ENCODE data around the gene IKZF2. TPM values are rescaled to one million over a fixed set of nuclear protein-coding genes. Genes with fewer than 3 reads are reported as not detected.

The IKZF2 gene
- total and polyA plus RNA-seq, 9 of the 15 experiments (the other 6 are each of a cell fraction or from before 2014, with no cell fraction given), result 0.04 to 0.54 (median 0.22) TPM

DNA sequence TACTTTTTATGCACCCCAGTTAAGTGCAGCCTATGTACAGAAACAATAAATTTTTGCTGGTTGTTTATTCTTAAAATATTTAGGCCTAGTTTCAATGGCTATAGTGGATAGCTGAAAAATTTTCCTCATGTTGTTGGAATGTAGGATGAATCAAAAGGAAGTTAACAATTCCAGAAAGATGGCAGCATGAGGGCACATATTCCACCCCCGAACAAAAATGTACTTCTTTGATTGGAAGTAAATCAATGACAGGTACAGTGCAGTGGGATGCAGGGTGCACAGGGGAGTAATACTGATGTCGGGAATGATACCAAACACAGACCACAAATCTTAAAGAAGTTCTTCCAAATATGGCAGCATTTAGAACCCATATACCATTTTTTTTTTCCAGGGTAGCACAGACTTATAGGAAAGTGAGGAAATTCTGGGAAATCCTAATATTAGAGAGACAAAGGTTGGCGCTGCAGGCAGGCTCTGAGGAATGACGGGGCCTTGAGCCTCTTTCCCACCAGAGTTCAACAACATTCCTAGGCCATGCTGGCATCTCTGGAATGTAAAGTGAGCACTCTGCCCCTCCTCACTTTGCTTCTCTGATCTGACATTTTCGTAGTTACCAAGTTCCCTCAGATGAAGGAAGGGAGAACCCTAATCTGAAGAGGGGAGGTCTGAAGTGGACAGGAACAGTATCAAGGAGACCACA lies 36.6 kb upstream of the IKZF2 start:
- H3K79me2 ChIP-seq (ENCODE audit: control insufficient read depth, insufficient read depth, low read length), result no peaks in the 10 kb centered on the region
- CTCF ChIA-PET (ENCODE audit: low intra/inter-chr PET ratio), result no interaction called here
- whole genome bisulfite sequencing (ENCODE audit: insufficient coverage, low coverage, missing lambda C conversion rate), result 0% methylated on average over 4 of the region's 5 CpGs
- no peak overlapping the region for H3K4me2 ChIP-seq (ENCODE audit: insufficient read depth, low read length)
- in situ Hi-C loops (cut with MboI), result no loop called here
- H3K9me1 ChIP-seq (ENCODE audit: control insufficient read depth, insufficient read depth, low read length), result no peaks in the 10 kb centered on the region
- no peak overlapping the region for H2AFZ ChIP-seq (ENCODE audit: low read depth, low read length)
- H3K9me3 ChIP-seq (replicated peaks; ENCODE audit: control insufficient read depth, insufficient read depth, low read depth, low read length), result no peaks in the 10 kb centered on the region
- POLR2A ChIA-PET, result no interaction called here
- FAIRE-seq (no peak), DNase-seq (ENCODE audit: extremely low read depth in 1 of 4, low spot score in 3 of 4) (no peak), ATAC-seq (no peak)
- no peak overlapping the region for H3K9ac ChIP-seq (ENCODE audit: insufficient read depth in 1 of 2, low read depth in 2 of 2, low read length in 2 of 2)
- no peaks in the 10 kb centered on the region for H3K27me3 ChIP-seq (ENCODE audit: control insufficient read depth in 2 of 2, insufficient read depth in 2 of 2, low read length in 2 of 2)
- intact Hi-C loops (cut with micrococcal nuclease), result no loop called here
- no peak overlapping the region for H3K27ac ChIP-seq (ENCODE audit: extremely low read depth, low read depth, low read length)
- TF ChIP-seq YBX1 (IDR thresholded peaks at IDR 0.05) (no peak), NR4A1 (CRISPR knock-in tag; IDR thresholded peaks at IDR 0.05) (no peak), NR4A1 (tag; IDR thresholded peaks at IDR 0.05) (no peak), ZNF263 (CRISPR knock-in tag; IDR thresholded peaks at IDR 0.05; ENCODE audit: borderline replicate concordance) (no peak), THRA (IDR thresholded peaks at IDR 0.05) (no peak), HIVEP1 (CRISPR knock-in tag; IDR thresholded peaks at IDR 0.05) (no peak), ZNF778 (CRISPR knock-in tag; IDR thresholded peaks at IDR 0.05) (no peak)
- TF ChIP-seq, protein P1, sequence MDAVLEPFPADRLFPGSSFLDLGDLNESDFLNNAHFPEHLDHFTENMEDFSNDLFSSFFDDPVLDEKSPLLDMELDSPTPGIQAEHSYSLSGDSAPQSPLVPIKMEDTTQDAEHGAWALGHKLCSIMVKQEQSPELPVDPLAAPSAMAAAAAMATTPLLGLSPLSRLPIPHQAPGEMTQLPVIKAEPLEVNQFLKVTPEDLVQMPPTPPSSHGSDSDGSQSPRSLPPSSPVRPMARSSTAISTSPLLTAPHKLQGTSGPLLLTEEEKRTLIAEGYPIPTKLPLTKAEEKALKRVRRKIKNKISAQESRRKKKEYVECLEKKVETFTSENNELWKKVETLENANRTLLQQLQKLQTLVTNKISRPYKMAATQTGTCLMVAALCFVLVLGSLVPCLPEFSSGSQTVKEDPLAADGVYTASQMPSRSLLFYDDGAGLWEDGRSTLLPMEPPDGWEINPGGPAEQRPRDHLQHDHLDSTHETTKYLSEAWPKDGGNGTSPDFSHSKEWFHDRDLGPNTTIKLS (IDR thresholded peaks at IDR 0.05; ENCODE audit: borderline replicate concordance, low read depth), result no peak
- TF ChIP-seq, protein P2, sequence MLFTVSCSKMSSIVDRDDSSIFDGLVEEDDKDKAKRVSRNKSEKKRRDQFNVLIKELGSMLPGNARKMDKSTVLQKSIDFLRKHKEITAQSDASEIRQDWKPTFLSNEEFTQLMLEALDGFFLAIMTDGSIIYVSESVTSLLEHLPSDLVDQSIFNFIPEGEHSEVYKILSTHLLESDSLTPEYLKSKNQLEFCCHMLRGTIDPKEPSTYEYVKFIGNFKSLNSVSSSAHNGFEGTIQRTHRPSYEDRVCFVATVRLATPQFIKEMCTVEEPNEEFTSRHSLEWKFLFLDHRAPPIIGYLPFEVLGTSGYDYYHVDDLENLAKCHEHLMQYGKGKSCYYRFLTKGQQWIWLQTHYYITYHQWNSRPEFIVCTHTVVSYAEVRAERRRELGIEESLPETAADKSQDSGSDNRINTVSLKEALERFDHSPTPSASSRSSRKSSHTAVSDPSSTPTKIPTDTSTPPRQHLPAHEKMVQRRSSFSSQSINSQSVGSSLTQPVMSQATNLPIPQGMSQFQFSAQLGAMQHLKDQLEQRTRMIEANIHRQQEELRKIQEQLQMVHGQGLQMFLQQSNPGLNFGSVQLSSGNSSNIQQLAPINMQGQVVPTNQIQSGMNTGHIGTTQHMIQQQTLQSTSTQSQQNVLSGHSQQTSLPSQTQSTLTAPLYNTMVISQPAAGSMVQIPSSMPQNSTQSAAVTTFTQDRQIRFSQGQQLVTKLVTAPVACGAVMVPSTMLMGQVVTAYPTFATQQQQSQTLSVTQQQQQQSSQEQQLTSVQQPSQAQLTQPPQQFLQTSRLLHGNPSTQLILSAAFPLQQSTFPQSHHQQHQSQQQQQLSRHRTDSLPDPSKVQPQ (CRISPR knock-in tag; IDR thresholded peaks at IDR 0.05; ENCODE audit: borderline replicate concordance), result no peak
- TF ChIP-seq, protein P3, sequence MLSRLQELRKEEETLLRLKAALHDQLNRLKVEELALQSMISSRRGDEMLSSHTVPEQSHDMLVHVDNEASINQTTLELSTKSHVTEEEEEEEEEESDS (CRISPR knock-in tag; IDR thresholded peaks at IDR 0.05), result no peak
- no peak overlapping the region for H3K4me3 ChIP-seq
- no peaks in the 10 kb centered on the region for H3K4me1 ChIP-seq (replicated peaks in 1 of 2; ENCODE audit: control insufficient read depth in 2 of 2, insufficient read depth in 2 of 2, low read length in 2 of 2)
- H3K36me3 ChIP-seq (ENCODE audit: control insufficient read depth, insufficient read depth, low read length), result no peaks in the 10 kb centered on the region
- no peaks in the 10 kb centered on the region for H4K20me1 ChIP-seq (replicated peaks; ENCODE audit: control insufficient read depth, insufficient read depth, low read length)
- no TSS peak for BruUV-seq (replicated peaks)
